ENCODE results near the gene DLG5.

DNA sequence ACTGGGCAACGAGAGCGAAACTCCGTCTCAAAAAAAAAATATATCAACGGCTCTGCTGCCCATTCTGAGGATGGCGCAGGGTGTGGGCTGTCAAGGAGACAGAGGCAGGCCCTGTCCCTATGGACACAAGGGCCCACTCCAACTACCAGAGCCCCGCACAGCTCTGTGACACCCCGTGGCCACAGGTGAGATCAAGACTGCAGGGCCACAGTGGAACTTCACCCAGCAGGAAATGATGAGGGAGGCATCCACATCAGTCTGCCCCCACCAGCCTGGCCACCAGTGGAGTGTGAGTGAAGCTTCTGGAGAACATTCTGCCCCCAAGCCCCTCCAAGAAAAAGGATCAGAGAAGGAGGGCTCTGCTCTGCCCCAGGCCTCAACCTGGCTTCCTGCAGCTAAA is 136.7 kb downstream of the DLG5 start:
- TF ChIP-seq, protein P1, sequence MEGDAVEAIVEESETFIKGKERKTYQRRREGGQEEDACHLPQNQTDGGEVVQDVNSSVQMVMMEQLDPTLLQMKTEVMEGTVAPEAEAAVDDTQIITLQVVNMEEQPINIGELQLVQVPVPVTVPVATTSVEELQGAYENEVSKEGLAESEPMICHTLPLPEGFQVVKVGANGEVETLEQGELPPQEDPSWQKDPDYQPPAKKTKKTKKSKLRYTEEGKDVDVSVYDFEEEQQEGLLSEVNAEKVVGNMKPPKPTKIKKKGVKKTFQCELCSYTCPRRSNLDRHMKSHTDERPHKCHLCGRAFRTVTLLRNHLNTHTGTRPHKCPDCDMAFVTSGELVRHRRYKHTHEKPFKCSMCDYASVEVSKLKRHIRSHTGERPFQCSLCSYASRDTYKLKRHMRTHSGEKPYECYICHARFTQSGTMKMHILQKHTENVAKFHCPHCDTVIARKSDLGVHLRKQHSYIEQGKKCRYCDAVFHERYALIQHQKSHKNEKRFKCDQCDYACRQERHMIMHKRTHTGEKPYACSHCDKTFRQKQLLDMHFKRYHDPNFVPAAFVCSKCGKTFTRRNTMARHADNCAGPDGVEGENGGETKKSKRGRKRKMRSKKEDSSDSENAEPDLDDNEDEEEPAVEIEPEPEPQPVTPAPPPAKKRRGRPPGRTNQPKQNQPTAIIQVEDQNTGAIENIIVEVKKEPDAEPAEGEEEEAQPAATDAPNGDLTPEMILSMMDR (conservative IDR thresholded peaks at IDR 0.05), result no peak
- TF ChIP-seq EZH2 (IDR thresholded peaks at IDR 0.05; ENCODE audit: low read depth), result no peak

All from PC-9 (cell line).